ENCODE data around the gene CHSY1.

CHSY1 gene

DNA sequence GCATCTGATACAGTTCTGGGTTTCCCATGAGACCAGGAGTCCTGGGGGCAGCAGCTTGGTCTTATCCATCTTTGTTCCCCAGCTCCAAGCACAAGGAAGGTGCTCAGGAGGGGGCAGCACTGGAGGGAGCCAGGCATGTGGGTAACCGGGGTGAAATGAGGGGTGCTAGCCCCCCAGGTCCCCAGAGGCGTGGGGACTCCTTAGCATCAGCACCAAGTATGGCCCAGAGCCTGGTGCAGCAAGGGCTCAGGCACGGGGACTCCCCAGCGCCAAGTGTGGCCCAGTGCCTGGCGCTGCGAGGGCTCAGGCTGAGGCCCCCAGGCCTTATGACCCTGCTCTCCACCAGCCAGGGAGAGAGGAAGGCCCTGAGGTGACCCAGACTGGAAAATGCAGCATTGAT, 94.1 kb downstream of the CHSY1 start:
- ChIA-PET CTCF (interaction anchor here (1.4 kb wide), 1 partner anchor 10 kb away, joined by 3 read pairs; no protein-coding TSS in a partner anchor), POLR2A (no interaction called here)
- DNase-seq (ENCODE audit: extremely low spot score), result no peak
- TF ChIP-seq SP1 (IDR thresholded peaks at IDR 0.05) (no peak), SUZ12 (IDR thresholded peaks at IDR 0.05) (no peak), ARNT (IDR thresholded peaks at IDR 0.05) (no peak), ELF4 (IDR thresholded peaks at IDR 0.05) (no peak), FOXM1 (IDR thresholded peaks at IDR 0.05; ENCODE audit: borderline replicate concordance) (no peak), LEF1 (IDR thresholded peaks at IDR 0.05; ENCODE audit: borderline replicate concordance) (no peak), TARDBP (IDR thresholded peaks at IDR 0.05) (no peak), FOXA1 (IDR thresholded peaks at IDR 0.05) (no peak), HDGF (IDR thresholded peaks at IDR 0.05; ENCODE audit: borderline replicate concordance) (no peak), FOXK2 (IDR thresholded peaks at IDR 0.05) (no peak), CTBP1 (IDR thresholded peaks at IDR 0.05; ENCODE audit: borderline replicate concordance) (no peak), NFRKB (IDR thresholded peaks at IDR 0.05) (no peak), ZNF384 (IDR thresholded peaks at IDR 0.05) (no peak), BHLHE40 (IDR thresholded peaks at IDR 0.05; ENCODE audit: borderline replicate concordance) (no peak), L3MBTL2 (conservative IDR thresholded peaks at IDR 0.05) (no peak)
- TF ChIP-seq, protein P1, sequence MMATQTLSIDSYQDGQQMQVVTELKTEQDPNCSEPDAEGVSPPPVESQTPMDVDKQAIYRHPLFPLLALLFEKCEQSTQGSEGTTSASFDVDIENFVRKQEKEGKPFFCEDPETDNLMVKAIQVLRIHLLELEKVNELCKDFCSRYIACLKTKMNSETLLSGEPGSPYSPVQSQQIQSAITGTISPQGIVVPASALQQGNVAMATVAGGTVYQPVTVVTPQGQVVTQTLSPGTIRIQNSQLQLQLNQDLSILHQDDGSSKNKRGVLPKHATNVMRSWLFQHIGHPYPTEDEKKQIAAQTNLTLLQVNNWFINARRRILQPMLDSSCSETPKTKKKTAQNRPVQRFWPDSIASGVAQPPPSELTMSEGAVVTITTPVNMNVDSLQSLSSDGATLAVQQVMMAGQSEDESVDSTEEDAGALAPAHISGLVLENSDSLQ (IDR thresholded peaks at IDR 0.05), result no peak

DNA sequence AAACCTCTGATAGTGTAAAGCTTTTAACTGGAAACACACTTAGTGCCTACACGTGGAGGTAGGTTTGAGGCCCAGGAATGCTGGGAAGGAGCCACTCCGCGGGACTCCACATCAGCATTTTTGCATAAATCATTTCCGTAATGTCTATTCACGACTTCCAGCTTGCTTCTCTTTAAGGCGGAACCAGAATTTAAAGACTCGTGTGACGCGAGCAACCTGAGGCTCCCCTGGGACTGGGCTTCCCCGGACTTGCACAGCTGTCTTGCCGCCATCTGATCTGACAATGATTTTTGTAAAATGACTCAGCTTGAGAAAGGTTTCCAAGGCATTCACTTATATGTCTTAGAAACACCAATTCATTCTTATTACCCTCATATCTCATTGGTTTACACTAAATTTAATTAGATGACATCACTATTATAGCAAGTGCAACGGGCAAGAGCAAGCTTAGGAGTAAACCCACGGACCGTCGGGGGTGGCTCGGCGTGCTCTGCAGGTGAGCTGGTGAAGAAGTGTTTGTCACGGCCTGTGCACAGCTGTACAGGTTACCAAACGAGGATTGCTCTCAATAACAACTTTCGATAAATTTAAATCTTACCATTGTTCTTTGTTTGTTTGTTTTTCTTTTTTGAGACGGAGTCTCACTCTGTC, 95.2 kb downstream of the CHSY1 start:
- TF ChIP-seq FOXA1 (IDR thresholded peaks at IDR 0.05), result no peak
- TF ChIP-seq SP1 (IDR thresholded peaks at IDR 0.05), result no peak
- no peak for TF ChIP-seq NFRKB (IDR thresholded peaks at IDR 0.05)
- no peak for TF ChIP-seq BHLHE40 (IDR thresholded peaks at IDR 0.05; ENCODE audit: borderline replicate concordance)
- no peak for TF ChIP-seq L3MBTL2 (conservative IDR thresholded peaks at IDR 0.05)
- TF ChIP-seq ELF4 (IDR thresholded peaks at IDR 0.05), result no peak
- TF ChIP-seq TARDBP (IDR thresholded peaks at IDR 0.05), result no peak
- TF ChIP-seq, protein P1 (IDR thresholded peaks at IDR 0.05), result no peak
- TF ChIP-seq ZNF384 (IDR thresholded peaks at IDR 0.05), result no peak
- no peak for TF ChIP-seq CTBP1 (IDR thresholded peaks at IDR 0.05; ENCODE audit: borderline replicate concordance)
- no peak for TF ChIP-seq ARNT (IDR thresholded peaks at IDR 0.05)
- TF ChIP-seq SUZ12 (IDR thresholded peaks at IDR 0.05), result no peak
- POLR2A ChIA-PET, result no interaction called here
- CTCF ChIA-PET, result interaction anchor here (1.3 to 1.4 kb wide), 2 partner anchors 9 to 148 kb away, joined by 3 read pairs; no protein-coding TSS in a partner anchor
- no peak for DNase-seq (ENCODE audit: extremely low spot score)

DNA sequence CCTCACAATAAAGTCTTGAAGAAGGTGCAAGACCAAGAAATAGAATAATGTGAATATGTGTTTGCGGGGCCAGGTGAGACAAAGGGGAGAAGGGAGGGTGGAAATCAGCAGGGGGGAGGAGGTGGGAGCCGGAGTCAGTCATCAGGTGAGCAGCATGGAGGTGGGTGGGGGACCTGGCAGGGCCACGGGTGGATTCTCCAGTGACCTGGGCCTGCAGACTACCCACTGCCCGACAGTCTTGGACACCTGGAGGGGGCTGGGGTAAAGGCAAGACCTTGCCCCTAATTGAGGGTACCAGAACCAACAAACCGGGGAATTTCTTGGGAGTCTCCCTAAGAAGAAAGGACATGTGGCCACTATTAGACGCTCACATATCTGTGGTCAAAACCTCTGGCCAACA, 95.8 kb downstream of the CHSY1 start:
- no peak for DNase-seq (ENCODE audit: extremely low spot score)
- ChIA-PET POLR2A (no interaction called here), CTCF (interaction anchor here (1.3 to 1.4 kb wide), 2 partner anchors 8 to 148 kb away, joined by 3 read pairs; no protein-coding TSS in a partner anchor)
- TF ChIP-seq ELF4 (IDR thresholded peaks at IDR 0.05), result no peak
- no peak for TF ChIP-seq FOXA1 (IDR thresholded peaks at IDR 0.05)
- TF ChIP-seq TARDBP (IDR thresholded peaks at IDR 0.05), result no peak
- TF ChIP-seq HDGF (IDR thresholded peaks at IDR 0.05; ENCODE audit: borderline replicate concordance), result no peak
- TF ChIP-seq SUZ12 (IDR thresholded peaks at IDR 0.05), result no peak
- no peak for TF ChIP-seq BHLHE40 (IDR thresholded peaks at IDR 0.05; ENCODE audit: borderline replicate concordance)
- TF ChIP-seq ARNT (IDR thresholded peaks at IDR 0.05), result no peak
- no peak for TF ChIP-seq FOXM1 (IDR thresholded peaks at IDR 0.05; ENCODE audit: borderline replicate concordance)
- TF ChIP-seq FOXK2 (IDR thresholded peaks at IDR 0.05), result no peak
- TF ChIP-seq NFRKB (IDR thresholded peaks at IDR 0.05), result no peak
- TF ChIP-seq L3MBTL2 (conservative IDR thresholded peaks at IDR 0.05), result no peak
- TF ChIP-seq LEF1 (IDR thresholded peaks at IDR 0.05; ENCODE audit: borderline replicate concordance), result no peak
- no peak for TF ChIP-seq ZNF384 (IDR thresholded peaks at IDR 0.05)
- no peak for TF ChIP-seq SP1 (IDR thresholded peaks at IDR 0.05)
- no peak for TF ChIP-seq CTBP1 (IDR thresholded peaks at IDR 0.05; ENCODE audit: borderline replicate concordance)

DNA sequence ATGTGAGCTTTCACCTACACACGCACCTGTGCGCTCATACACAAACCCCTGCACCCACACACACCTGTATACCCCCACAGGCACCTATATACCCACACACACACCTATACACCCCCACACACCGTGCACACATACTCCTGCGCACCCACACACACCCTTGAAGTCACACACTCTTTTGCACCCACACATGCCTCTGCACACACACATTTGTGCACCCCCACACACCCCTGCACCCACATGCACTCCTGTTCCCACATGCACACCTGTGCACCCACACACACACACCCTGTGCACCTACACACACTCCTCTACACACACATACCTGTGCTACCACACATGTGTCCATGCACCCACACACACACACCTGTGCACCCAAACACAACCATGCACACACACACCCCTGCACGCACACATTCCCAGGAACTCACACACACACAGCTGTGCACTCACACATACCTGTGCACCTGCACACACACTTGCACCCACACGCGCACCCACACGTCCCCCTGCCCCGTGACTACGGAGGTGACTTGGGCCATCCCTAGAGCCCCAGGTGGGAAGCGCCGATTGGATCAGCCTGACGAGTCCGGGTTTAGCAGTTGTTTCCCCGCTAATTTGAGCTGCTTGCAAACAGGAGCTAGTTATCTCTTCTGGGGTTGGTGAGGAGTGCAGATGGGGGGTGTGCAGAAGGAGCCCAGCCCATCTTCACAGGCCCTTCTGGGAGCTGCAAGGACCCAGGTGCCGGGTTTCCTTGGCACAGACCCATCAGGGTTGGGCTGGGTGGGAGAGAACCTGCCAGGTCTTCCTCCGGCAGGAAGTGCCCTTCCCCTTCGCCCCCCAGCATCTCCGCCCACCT, 97.8 kb downstream of the CHSY1 start:
- POLR2A ChIA-PET, result no interaction called here
- CTCF ChIA-PET, result interaction anchor here (0.6 to 1.6 kb wide), 4 partner anchors 13 to 131 kb away, joined by 3 to 6 read pairs (median 3); no protein-coding TSS in a partner anchor
- no peak for DNase-seq (ENCODE audit: extremely low spot score)
- no peak for TF ChIP-seq ELF4 (IDR thresholded peaks at IDR 0.05)
- TF ChIP-seq FOXK2 (IDR thresholded peaks at IDR 0.05), result no peak
- TF ChIP-seq SP1 (IDR thresholded peaks at IDR 0.05), result no peak
- no peak for TF ChIP-seq FOXM1 (IDR thresholded peaks at IDR 0.05; ENCODE audit: borderline replicate concordance)
- TF ChIP-seq CTBP1 (IDR thresholded peaks at IDR 0.05; ENCODE audit: borderline replicate concordance), result no peak
- no peak for TF ChIP-seq TARDBP (IDR thresholded peaks at IDR 0.05)
- TF ChIP-seq ARNT (IDR thresholded peaks at IDR 0.05), result no peak

DNA sequence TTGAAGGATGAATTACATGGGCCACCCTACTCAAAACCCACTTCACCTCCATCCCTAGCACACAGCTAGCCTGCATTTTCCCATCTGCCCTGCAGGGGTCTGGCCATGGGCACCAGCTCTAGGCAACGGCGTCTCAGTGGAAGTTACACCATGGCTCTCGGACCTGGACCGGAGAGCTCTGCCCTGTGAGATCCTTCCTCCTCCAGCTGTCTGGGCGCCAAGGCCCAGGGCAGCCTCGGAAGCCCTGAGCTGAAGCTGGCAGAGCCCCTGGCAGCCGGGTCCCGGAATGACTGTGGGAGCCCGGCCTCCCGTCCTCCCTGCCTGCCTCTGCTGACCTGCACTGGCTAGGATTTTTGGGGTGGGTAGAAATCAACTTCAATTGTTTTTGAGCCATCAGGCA, 98.9 kb downstream of the CHSY1 start:
- TF ChIP-seq SP1 (IDR thresholded peaks at IDR 0.05), result no peak
- TF ChIP-seq FOXM1 (IDR thresholded peaks at IDR 0.05; ENCODE audit: borderline replicate concordance), result no peak
- no peak for TF ChIP-seq FOXK2 (IDR thresholded peaks at IDR 0.05)
- TF ChIP-seq L3MBTL2 (conservative IDR thresholded peaks at IDR 0.05), result no peak
- TF ChIP-seq NFRKB (IDR thresholded peaks at IDR 0.05), result no peak
- TF ChIP-seq LEF1 (IDR thresholded peaks at IDR 0.05; ENCODE audit: borderline replicate concordance), result no peak
- no peak for TF ChIP-seq FOXA1 (IDR thresholded peaks at IDR 0.05)
- TF ChIP-seq CTBP1 (IDR thresholded peaks at IDR 0.05; ENCODE audit: borderline replicate concordance), result no peak
- no peak for TF ChIP-seq ARNT (IDR thresholded peaks at IDR 0.05)
- no peak for TF ChIP-seq HDGF (IDR thresholded peaks at IDR 0.05; ENCODE audit: borderline replicate concordance)
- TF ChIP-seq, protein P1 (IDR thresholded peaks at IDR 0.05), result no peak
- no peak for TF ChIP-seq BHLHE40 (IDR thresholded peaks at IDR 0.05; ENCODE audit: borderline replicate concordance)
- no peak for TF ChIP-seq SUZ12 (IDR thresholded peaks at IDR 0.05)
- no peak for TF ChIP-seq ELF4 (IDR thresholded peaks at IDR 0.05)
- POLR2A ChIA-PET, result no interaction called here
- peak; percentile 71 for DNase-seq (ENCODE audit: extremely low spot score)
- CTCF ChIA-PET, result interaction anchor here (0.7 to 1.6 kb wide), 5 partner anchors 11 to 1487 kb away, joined by 3 to 6 read pairs (median 4); no protein-coding TSS in a partner anchor

All from HEK293T (cell line).